GM23338 (cell line): ENCODE results near the gene DMBT1.

Experiments used
- CREB1 ChIP-seq: fragments of 250-450 bp; sonication (Bioruptor Pico); IDR thresholded peaks from 2 replicates; pipeline ENCODE4 v1.5.0; 2020; ENCODE audit warnings: low read depth, mild to moderate bottlenecking, moderate library complexity
- EZH2 ChIP-seq: fragments of 200-600 bp; sonication (generic); IDR thresholded peaks from one replicate; pipeline ENCODE4 v1.8.0; 2017; ENCODE audit warnings: antibody characterized with exemption, mild to moderate bottlenecking, low read depth; ENCODE audit not compliant: unreplicated experiment
- TF ChIP-seq, protein P1 (sequence below), 2 experiments: fragments of 200-600 bp in 1 of 2; sonication (generic) in 1 of 2; conservative IDR thresholded peaks; 2 replicates each; pipeline versions ENCODE4 v1.5.1 to v1.6.1; 2016 to 2017; ENCODE audit warnings: antibody characterized with exemption in 2 of 2, low read depth in 2 of 2, mild to moderate bottlenecking in 2 of 2, moderate library complexity in 1 of 2

DNA sequence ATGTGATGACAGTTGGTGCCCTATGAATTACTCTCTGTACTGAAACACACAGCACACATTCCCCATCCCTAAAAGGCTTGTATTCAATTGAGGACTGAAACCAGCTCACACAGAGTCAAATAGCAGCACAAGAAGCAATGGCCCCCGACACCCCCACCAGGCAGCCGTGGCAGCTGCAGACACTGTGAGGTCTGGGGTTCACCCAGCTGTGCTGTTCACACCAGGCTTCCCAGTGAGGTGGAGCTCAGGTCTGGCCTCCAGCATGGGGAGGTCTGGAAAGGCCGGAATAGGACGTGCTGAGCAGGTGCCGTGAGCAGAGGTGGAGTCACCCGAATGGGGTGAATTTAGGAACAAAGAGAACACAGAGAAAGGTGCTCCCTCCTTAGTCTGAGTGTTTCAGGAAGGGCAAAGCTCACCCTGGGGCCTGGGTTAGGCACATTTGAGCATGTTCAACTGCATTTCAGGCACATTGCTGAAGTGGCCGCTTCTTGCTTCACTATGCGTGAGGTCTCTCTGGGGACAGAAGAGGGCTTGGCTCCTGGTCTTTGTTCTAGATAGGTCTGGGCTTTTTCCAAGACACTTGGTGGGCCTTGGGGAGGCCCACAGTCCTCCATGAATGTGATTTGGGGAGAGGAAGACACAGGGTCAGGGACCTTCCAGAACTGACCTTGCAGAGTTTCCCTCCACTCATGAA lies 97.9 kb downstream of the DMBT1 start:
- no peak for TF ChIP-seq CREB1 (CRISPR knock-in tag)
- TF ChIP-seq, protein P1, sequence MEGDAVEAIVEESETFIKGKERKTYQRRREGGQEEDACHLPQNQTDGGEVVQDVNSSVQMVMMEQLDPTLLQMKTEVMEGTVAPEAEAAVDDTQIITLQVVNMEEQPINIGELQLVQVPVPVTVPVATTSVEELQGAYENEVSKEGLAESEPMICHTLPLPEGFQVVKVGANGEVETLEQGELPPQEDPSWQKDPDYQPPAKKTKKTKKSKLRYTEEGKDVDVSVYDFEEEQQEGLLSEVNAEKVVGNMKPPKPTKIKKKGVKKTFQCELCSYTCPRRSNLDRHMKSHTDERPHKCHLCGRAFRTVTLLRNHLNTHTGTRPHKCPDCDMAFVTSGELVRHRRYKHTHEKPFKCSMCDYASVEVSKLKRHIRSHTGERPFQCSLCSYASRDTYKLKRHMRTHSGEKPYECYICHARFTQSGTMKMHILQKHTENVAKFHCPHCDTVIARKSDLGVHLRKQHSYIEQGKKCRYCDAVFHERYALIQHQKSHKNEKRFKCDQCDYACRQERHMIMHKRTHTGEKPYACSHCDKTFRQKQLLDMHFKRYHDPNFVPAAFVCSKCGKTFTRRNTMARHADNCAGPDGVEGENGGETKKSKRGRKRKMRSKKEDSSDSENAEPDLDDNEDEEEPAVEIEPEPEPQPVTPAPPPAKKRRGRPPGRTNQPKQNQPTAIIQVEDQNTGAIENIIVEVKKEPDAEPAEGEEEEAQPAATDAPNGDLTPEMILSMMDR (conservative IDR thresholded peaks at IDR 0.05; ENCODE audit: low read depth in 2 of 2) = no peak
- no peak for TF ChIP-seq EZH2
